Right atrium auricular region (tissue), 2 donors: ENCODE results near the gene TLCD1. TPM values are rescaled to one million over a fixed set of nuclear protein-coding genes. Genes with fewer than 3 reads are reported as not detected.

Source experiments
- DNase-seq: peaks from one replicate; pipeline ENCODE4 v3.0.0-alpha.2; 2019; ENCODE audit warnings: low spot score
- H3K27ac ChIP-seq, 2 donors: fragments of 200-600 bp; sonication (generic); 1 replicate in 1 of 2; 2 replicates in 1 of 2; pipeline ENCODE4 v1.5.1; 2016 to 2019
- H3K27me3 ChIP-seq, 2 donors: fragments of 200-600 bp; sonication (generic); one replicate each; pipeline versions ENCODE4 v1.5.1 to v1.6.0; 2017 to 2019
- H3K36me3 ChIP-seq: fragments of 200-600 bp; sonication (generic); one replicate; pipeline ENCODE4 v1.5.1; 2016
- H3K4me1 ChIP-seq, 2 donors: fragments of 200-600 bp; sonication (generic); one replicate each; pipeline versions ENCODE4 v1.5.1 to v1.6.0; 2017 to 2019
- H3K4me3 ChIP-seq, 2 donors: fragments of 200-600 bp; sonication (generic); 1 replicate in 1 of 2; 2 replicates in 1 of 2; pipeline ENCODE4 v1.5.1; 2017 to 2019; ENCODE audit warnings: mild to moderate bottlenecking in 1 of 2, moderate library complexity in 1 of 2
- H3K9me3 ChIP-seq, 2 donors: fragments of 200-600 bp; sonication (generic); one replicate each; pipeline ENCODE4 v1.5.1; 2019
- total RNA-seq, 2 donors: library from RNA; depleted of rRNA; stranded (reverse); fragments of >200 nt; gene quantifications; one replicate each; pipeline ENCODE4 v1.1.0, GENCODE V29; 2016
- TF ChIP-seq, protein P1 (sequence below), 2 donors: fragments of 200-600 bp; sonication (generic); IDR thresholded peaks; one replicate each; pipeline ENCODE4 v1.5.1; 2019; ENCODE audit warnings: antibody characterized with exemption in 2 of 2

TLCD1 gene
- total RNA-seq, 2 donors from 2014 or later, result 1.7 TPM; not detected in 1

DNA sequence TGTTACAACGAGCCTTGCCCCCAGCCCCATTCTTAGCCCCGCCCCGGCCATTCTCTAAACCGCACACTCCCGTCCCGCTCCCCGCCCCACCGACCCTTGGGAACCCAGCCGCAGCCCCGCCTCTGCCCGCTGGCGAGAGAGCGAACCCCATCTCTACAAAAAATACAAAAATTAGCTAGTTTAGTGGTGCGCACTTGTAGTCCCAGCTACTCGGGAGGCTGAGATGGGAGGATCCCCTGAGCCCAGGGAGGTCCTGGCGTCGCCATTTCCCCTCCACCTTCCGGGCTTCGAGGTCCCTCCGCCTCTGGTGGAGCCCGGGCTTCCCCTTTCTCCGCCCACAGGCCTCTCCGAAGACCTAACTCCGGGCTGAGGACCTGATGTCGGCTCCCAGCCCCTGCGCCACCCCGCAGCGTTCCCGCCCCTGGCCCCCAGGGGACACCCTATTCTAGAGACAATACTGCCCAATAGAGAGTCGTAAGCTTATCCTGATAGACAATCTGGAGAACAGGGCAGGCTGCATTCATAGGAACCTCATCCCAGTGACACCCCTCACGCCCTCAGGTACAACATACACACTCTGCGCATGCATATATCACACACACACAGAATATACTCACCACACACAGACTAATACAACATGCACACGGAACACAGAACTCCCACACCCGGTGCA, 13.9 kb downstream of the TLCD1 start:
- H3K9me3 ChIP-seq, result no peaks in the 10 kb centered on the region
- no peak for DNase-seq
- H3K27ac ChIP-seq, result peak overlapping the region; percentile 84 to 89
- H3K4me1 ChIP-seq, result peaks cover 0 to 36% of the 10 kb centered on the region in 2 donors
- H3K27me3 ChIP-seq, result no peaks in the 10 kb centered on the region
- TF ChIP-seq, protein P1, sequence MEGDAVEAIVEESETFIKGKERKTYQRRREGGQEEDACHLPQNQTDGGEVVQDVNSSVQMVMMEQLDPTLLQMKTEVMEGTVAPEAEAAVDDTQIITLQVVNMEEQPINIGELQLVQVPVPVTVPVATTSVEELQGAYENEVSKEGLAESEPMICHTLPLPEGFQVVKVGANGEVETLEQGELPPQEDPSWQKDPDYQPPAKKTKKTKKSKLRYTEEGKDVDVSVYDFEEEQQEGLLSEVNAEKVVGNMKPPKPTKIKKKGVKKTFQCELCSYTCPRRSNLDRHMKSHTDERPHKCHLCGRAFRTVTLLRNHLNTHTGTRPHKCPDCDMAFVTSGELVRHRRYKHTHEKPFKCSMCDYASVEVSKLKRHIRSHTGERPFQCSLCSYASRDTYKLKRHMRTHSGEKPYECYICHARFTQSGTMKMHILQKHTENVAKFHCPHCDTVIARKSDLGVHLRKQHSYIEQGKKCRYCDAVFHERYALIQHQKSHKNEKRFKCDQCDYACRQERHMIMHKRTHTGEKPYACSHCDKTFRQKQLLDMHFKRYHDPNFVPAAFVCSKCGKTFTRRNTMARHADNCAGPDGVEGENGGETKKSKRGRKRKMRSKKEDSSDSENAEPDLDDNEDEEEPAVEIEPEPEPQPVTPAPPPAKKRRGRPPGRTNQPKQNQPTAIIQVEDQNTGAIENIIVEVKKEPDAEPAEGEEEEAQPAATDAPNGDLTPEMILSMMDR (IDR thresholded peaks at IDR 0.05), result no peak
- H3K4me3 ChIP-seq, result peak overlapping the region; percentile 48 to 63
- peaks cover 18% of the 10 kb centered on the region for H3K36me3 ChIP-seq

GRCh38 chr17:28711723-28712031, 14.4 kb downstream of the TLCD1 start, which contains the start of gene PROCA1:
PROCA1 (minus strand) TSS chr17:28711888; CDS start chr17:28711660, 228 bp downstream.
- H3K4me1 ChIP-seq, result peaks cover 0 to 31% of the 10 kb centered on the region in 2 donors
- TF ChIP-seq, protein P1 (IDR thresholded peaks at IDR 0.05), result no peak
- H3K27ac ChIP-seq, result peak within 1 kb of the TSS; percentile 84 to 89
- H3K4me3 ChIP-seq, result peak within 1 kb of the TSS; percentile 48 to 63
- no peaks in the 10 kb centered on the region for H3K9me3 ChIP-seq
- no peak for DNase-seq
- no peaks in the 10 kb centered on the region for H3K27me3 ChIP-seq
- peaks cover 18% of the 10 kb centered on the region for H3K36me3 ChIP-seq

DNA sequence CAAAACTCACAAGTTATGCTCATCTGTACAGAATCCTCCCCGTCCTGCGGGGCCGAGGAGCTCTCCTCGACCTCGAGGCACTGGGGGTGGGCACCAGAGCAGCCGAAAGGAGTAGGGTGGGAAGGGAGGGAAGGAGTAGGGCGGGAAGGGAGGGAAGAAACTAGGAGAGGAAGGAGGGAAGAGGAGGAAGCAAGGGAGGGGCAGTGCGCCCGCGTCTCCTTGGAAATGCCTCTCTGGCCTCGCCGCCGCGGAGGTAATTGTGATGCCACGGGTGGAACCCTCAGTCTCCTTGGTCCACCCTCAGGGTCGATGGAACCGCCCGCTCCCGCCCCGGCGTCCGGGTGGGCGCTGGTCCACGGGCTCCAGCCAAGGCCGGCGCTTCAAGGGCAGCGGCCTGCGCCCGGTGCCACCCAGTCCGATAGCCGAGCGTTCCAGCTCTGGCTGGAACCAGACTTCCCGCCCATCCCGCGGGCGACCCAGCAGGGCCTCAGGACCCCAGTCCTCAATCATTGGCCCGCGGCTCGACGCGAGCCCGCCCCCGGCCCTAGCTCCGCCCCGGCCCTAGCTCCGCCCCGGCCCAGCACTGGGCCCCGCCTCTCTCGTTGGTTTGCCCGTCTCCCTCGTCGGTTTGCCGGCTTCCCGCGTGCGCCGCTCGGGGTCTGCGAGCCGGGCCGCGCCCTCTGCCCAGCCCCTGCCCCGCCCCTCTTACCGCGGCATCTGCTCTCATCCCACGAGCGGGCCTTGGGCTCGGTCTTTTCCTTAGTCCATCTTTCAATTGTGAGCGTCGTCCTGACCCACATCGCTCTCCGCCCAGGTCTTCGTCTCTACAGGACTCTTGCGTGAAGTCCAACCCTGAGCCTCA, 14.9 kb downstream of the TLCD1 start:
- peaks cover 0 to 27% of the 10 kb centered on the region in 2 donors for H3K4me1 ChIP-seq
- DNase-seq, result peak; percentile 89
- H3K36me3 ChIP-seq, result peaks cover 18% of the 10 kb centered on the region
- H3K9me3 ChIP-seq, result no peaks in the 10 kb centered on the region
- H3K4me3 ChIP-seq, result peak overlapping the region; percentile 48 to 63
- TF ChIP-seq, protein P1 (IDR thresholded peaks at IDR 0.05), result no peak
- H3K27me3 ChIP-seq, result no peaks in the 10 kb centered on the region
- H3K27ac ChIP-seq, result peak overlapping the region; percentile 84 to 89

DNA sequence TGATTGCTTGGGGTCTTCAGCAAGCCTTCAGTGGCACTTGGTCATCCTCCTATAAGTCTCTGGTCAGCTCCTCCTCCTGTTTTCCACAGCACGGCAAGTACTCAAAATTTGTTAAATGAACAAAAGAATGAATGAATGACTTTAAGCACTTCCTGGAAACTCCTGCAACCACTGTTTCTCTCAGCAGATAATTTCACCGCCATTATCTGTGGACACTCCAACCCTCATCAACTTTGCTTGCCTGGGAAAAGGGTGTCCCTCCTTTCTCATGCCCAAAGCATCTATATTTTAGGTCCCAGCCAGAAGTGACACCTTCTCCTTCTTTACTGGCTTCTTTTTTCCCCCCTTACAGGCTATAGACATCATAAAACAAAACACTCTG, 18.7 kb downstream of the TLCD1 start:
- H3K9me3 ChIP-seq, result no peaks in the 10 kb centered on the region
- no peaks in the 10 kb centered on the region for H3K27me3 ChIP-seq
- TF ChIP-seq, protein P1 (IDR thresholded peaks at IDR 0.05), result no peak
- no peak overlapping the region for H3K27ac ChIP-seq
- DNase-seq, result no peak
- H3K4me3 ChIP-seq, result no peak overlapping the region
- peaks cover 12% of the 10 kb centered on the region for H3K36me3 ChIP-seq
- peaks cover 0 to 22% of the 10 kb centered on the region in 2 donors for H3K4me1 ChIP-seq

GRCh38 chr17:28706471-28707338, 19.3 kb downstream of the TLCD1 start:
- DNase-seq, result no peak
- no peaks in the 10 kb centered on the region for H3K9me3 ChIP-seq
- TF ChIP-seq, protein P1 (IDR thresholded peaks at IDR 0.05), result no peak
- no peak overlapping the region for H3K4me3 ChIP-seq
- H3K27me3 ChIP-seq, result no peaks in the 10 kb centered on the region
- peaks cover 19% of the 10 kb centered on the region for H3K36me3 ChIP-seq
- no peak overlapping the region for H3K27ac ChIP-seq
- peaks cover 0 to 16% of the 10 kb centered on the region in 2 donors for H3K4me1 ChIP-seq
